Pancreas (tissue), 10 donors: Measurements from ENCODE around the gene HECTD4. TPM values are rescaled to one million over a fixed set of nuclear protein-coding genes. Genes with fewer than 3 reads are reported as not detected.
A peak's percentile ranks its signal among the peaks of the same experiment; 100 is the strongest.

Experiments used
- ATAC-seq, 4 donors: fragments of 200-7000 bp; cut with Tn5 transposase; one replicate each; pipeline versions ENCODE4 v1.8.0 to v1.9.1; 2020; ENCODE audit warnings: mild to moderate bottlenecking in 4 of 4, moderate library complexity in 4 of 4
- DNase-seq, 6 donors: peaks; one replicate each; pipeline ENCODE4 v3.0.0-alpha.2; 2020
- FAIRE-seq: peaks from 2 replicates; lab custom pipeline; 2012; peaks lifted over from hg19 to GRCh38; lab: Jason Lieb, UNC
- H3K27ac ChIP-seq, 4 donors: fragments of 200-600 bp; sonication (generic); 1 replicate in 3 of 4; 2 replicates in 1 of 4; pipeline versions ENCODE4 v1.5.0 to v1.8.0; 2020
- H3K27me3 ChIP-seq, 4 donors: fragments of 200-600 bp; one replicate each; pipeline ENCODE4 v1.8.0; 2021
- H3K36me3 ChIP-seq, 3 donors: fragments of 200-600 bp; sonication (generic) in 1 of 3; one replicate each; pipeline versions ENCODE4 v1.5.0 to v1.8.0; 2020 to 2021
- H3K4me1 ChIP-seq, 3 donors: fragments of 200-600 bp; one replicate each; pipeline ENCODE4 v1.8.0; 2021
- H3K4me3 ChIP-seq, 4 donors: fragments of 200-600 bp; sonication (generic) in 2 of 4; one replicate each; pipeline versions ENCODE4 v1.5.0 to v1.8.0; 2020 to 2021
- H3K9me3 ChIP-seq, 4 donors: fragments of 200-600 bp; one replicate each; pipeline ENCODE4 v1.8.0; 2021
- CTCF ChIP-seq, 4 donors: fragments of 200-600 bp; sonication (generic) in 3 of 4; IDR thresholded peaks; one replicate each; pipeline versions ENCODE4 v1.5.0 to v1.8.0; 2021; ENCODE audit warnings: antibody characterized with exemption in 4 of 4
- WGBS, 2 donors: extraction: QIAGEN DNeasy Blood & Tissue Kit; methylation state at CpG; one replicate each; pipeline ENCODE4 v1.1.7; 2013; 5-methylcytosine and 5-hydroxymethylcytosine counted together
- intact Hi-C, 3 donors: fragments of 100-400 bp; cut with DNase I; formaldehyde crosslinking; loops; one replicate each; pipeline versions ENCODE4 v1.11.1 to v1.14.2; 2022
- polyA plus RNA-seq, 2 donors: library from polyadenylated mRNA; stranded (reverse); fragments of 200-250 nt; gene quantifications; one replicate each; pipeline ENCODE4 v1.2.3, GENCODE V29; 2013
- total RNA-seq, 6 donors: library from RNA; stranded (reverse); fragmentation: NEBNext Ultra II Directional in 4 of 6; extraction: Animal tissue kit (Norgen Biotek cat#: 25700) in 4 of 6; gene quantifications; one replicate each; pipeline versions ENCODE4 v1.2.1 to v1.2.4, GENCODE V29; 2021 to 2023
- donor health status: healthy with polysubstance abuse.
- donor health status: DM: no; HTN: no; CAD: no; lungs with moderate emphysema.
- donor health status: DM: no; HTN: no; CAD: no.
- donor health status: control.
- donor health status: control.
- donor health status: Bipolar disorder and iron deficiency.
- donor health status: DM: yes; HTN: yes; CAD: no.
- donor health status: DM: no; HTN: no; CAD: no.
- donor health status: DM: no; HTN: no; CAD: no.
- donor health status: DM: yes; HTN: yes; CAD: no.

HECTD4 gene
- total and polyA plus RNA-seq, 8 donors: 17.9 to 38.4 (median 26.4) TPM

DNA sequence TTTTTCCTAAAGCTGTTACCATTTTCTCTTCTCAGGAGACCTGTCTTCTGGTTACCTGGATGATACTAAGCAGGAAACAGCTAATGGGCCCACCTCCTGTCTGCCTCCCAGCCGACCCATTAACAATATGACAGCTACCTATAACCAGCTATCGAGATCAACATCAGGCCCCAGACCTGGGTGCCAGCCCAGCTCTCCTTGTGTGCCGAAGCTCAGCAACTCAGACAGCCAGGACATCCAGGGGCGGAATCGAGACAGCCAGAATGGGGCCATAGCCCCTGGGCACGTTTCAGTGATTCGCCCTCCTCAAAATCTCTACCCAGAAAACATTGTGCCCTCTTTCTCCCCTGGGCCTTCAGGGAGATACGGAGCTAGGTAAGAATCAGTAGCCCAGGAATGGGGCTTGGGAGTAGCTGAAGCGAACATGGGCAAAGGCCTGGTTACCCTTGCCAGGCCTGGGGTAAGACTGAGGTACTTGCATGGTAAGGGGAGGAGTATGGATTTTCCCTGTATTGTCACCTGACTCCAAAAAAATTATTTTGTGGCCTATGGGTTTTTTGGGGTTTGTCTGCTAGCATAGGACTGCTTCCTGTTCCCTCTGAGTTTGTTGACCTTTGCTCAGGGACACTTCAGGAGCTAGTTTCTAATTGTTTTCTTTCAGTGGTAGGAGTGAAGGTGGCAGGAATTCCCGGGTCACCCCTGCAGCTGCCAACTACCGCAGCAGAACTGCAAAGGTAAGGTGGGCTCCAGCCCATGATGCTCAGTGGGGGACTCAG, 230.3 kb downstream of the HECTD4 start:
- Histone ChIP-seq H3K4me3 (no peak overlapping the region), H3K9me3 (no peaks in the 10 kb centered on the region), H3K27ac (no peak overlapping the region), H3K27me3 (no peaks in the 10 kb centered on the region), H3K36me3 (peaks cover 8 to 53% (median 18%) of the 10 kb centered on the region in 3 donors), H3K4me1 (no peaks in the 10 kb centered on the region)
- ATAC-seq (no peak), DNase-seq (peak in 1 of 6 donors; percentile 25), FAIRE-seq (no peak)
- intact Hi-C loops: no loop called here
- TF ChIP-seq CTCF (IDR thresholded peaks at IDR 0.05): no peak
- WGBS, 2 donors: 91% methylated on average over 11 of the region's 11 CpGs

DNA sequence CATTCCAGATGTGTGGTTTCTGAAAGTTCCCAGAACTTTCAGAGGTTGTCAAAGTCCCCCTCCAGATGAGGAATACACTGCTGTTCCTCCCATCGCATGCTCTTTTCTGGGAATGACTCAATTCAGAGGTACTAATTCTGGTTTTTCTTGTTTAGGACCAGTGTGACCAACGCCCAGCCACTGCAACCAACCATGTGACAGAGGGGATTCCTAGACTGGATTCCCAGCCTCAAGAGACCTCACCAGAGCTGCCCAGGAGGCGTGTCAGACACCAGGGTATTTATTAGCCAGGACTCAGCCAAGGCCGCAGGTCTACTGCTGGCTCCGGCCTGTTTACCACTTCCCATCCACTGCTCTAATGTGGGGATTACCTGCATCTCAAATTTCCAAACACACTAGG, 232.6 kb downstream of the HECTD4 start:
- DNase-seq (peak in 3 of 6 donors; percentile 36 to 47 (median 44)), FAIRE-seq (no peak), ATAC-seq (peak; percentile 59 to 92 (median 80))
- intact Hi-C loops: no loop called here
- 55 to 66% methylated on average over 5 of the region's 5 CpGs for WGBS, 2 donors
- no peak overlapping the region for H3K4me3 ChIP-seq
- no peaks in the 10 kb centered on the region for H3K9me3 ChIP-seq
- H3K27me3 ChIP-seq: no peaks in the 10 kb centered on the region
- TF ChIP-seq CTCF (IDR thresholded peaks at IDR 0.05): no peak
- no peaks in the 10 kb centered on the region for H3K4me1 ChIP-seq
- H3K27ac ChIP-seq: peak overlapping the region in 2 of 4 donors; percentile 39 to 53
- peaks cover 8 to 66% (median 21%) of the 10 kb centered on the region in 3 donors for H3K36me3 ChIP-seq

DNA sequence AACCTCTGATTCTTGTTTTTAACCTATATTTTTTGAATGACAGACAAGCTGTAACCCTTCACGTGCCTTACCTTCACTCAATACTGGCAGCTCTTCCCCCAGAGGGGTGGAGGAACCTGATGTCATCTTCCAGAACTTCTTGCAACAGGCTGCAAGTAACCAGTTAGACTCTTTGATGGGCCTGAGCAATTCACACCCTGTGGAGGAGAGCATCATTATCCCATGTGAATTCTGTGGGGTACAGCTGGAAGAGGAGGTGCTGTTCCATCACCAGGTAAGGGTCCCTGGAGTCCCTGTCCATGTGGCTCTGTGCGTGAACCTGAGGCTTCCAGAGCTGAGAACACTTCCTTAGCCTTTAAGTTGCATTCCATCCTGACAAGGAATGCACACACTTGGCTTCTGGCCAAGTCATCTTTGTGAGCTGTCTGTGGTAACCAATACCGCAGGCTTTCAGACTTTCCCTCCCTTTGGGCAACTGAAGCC, 234.2 kb downstream of the HECTD4 start:
- H3K36me3 ChIP-seq: peaks cover 8 to 76% (median 21%) of the 10 kb centered on the region in 3 donors
- TF ChIP-seq CTCF (IDR thresholded peaks at IDR 0.05): no peak
- H3K27me3 ChIP-seq: no peaks in the 10 kb centered on the region
- WGBS, 2 donors: 92 to 93% methylated on average over 3 of the region's 3 CpGs
- no peaks in the 10 kb centered on the region for H3K9me3 ChIP-seq
- intact Hi-C loops: no loop called here
- DNase-seq: no peak
- FAIRE-seq: no peak
- H3K27ac ChIP-seq: peak overlapping the region in 1 of 4 donors; percentile 53
- H3K4me3 ChIP-seq: no peak overlapping the region
- H3K4me1 ChIP-seq: no peaks in the 10 kb centered on the region
- no peak for ATAC-seq

- WGBS, 2 donors: 86 to 95% methylated on average over 1 of the region's 1 CpG
- Histone ChIP-seq H3K36me3 (peaks cover 8 to 77% (median 21%) of the 10 kb centered on the region in 3 donors), H3K9me3 (no peaks in the 10 kb centered on the region), H3K4me1 (no peaks in the 10 kb centered on the region), H3K27me3 (no peaks in the 10 kb centered on the region), H3K27ac (no peak overlapping the region), H3K4me3 (no peak overlapping the region)
- TF ChIP-seq CTCF (IDR thresholded peaks at IDR 0.05): no peak
- no peak for FAIRE-seq
- intact Hi-C loops: no loop called here
- ATAC-seq: no peak
- DNase-seq: no peak
Measured at GRCh38 chr12:112146123-112146522, 236.1 kb downstream of the HECTD4 start.

- WGBS, 2 donors: 89 to 94% methylated on average over 5 of the region's 5 CpGs
- DNase-seq: no peak
- TF ChIP-seq CTCF (IDR thresholded peaks at IDR 0.05): no peak
- Histone ChIP-seq H3K4me3 (no peak overlapping the region), H3K9me3 (no peaks in the 10 kb centered on the region), H3K27me3 (no peaks in the 10 kb centered on the region), H3K36me3 (peaks cover 9 to 69% (median 12%) of the 10 kb centered on the region in 3 donors), H3K27ac (no peak overlapping the region), H3K4me1 (no peaks in the 10 kb centered on the region)
- no peak for FAIRE-seq
- intact Hi-C loops: no loop called here
- no peak for ATAC-seq
Measured at GRCh38 chr12:112140728-112141127, 241.5 kb downstream of the HECTD4 start.
